ENCODE results near the gene CD8A. TPM values are rescaled to one million over a fixed set of nuclear protein-coding genes. Genes with fewer than 3 reads are reported as not detected.

CD8A gene
- total RNA-seq, 4 donors from 2014 or later: 0.83 to 5.5 (median 1.1) TPM

DNA sequence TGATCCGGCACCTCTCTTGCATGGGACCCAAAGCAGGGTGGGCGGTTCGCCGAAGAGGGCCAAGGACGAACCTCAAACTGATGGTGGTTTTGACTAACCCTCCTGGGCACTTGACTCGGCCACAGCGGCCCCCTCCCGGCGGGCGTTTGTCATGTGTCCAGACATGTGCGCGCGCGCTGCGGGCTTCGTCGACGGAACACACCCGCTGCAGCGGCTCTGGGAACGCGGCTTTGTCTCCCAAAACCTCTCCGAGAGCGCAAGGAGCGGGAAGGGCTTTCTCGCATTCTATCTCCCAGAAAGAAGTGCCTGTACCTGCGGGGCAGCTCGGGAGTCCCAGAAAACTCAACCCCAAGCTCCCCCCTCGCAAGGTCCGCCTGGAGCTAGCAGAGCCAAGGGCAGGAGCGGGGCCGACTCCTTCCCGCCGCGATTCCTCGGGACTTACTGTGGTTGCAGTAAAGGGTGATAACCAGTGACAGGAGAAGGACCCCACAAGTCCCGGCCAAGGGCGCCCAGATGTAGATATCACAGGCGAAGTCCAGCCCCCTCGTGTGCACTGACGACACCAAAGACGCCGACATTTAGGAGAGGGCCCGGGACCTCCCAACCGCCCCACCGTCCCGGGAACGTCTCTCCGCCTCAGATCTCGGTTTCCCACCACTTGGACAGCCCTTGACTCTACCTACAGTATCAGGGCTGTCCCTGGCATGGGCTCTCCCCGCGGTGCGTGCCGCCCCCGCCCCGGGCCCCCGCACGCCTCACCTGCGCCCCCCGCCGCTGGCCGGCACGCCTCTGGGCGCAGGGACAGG, 1.6 kb downstream of the CD8A start:
- H3K4me3 ChIP-seq: peak overlapping the region; percentile 30 to 37 (median 34)
- H3K27me3 ChIP-seq: peaks cover 9 to 61% (median 53%) of the 10 kb centered on the region in 4 donors
- H3K4me1 ChIP-seq: peaks cover 27 to 38% (median 35%) of the 10 kb centered on the region in 4 donors
- H3K36me3 ChIP-seq: no peaks in the 10 kb centered on the region
- WGBS: 14% methylated on average over 49 of the region's 64 CpGs
- peak; percentile 91 for DNase-seq (ENCODE audit: extremely low spot score)
- H3K9me3 ChIP-seq: no peaks in the 10 kb centered on the region
- intact Hi-C loops (cut with DNase I): no loop called here
- TF ChIP-seq, protein P1, sequence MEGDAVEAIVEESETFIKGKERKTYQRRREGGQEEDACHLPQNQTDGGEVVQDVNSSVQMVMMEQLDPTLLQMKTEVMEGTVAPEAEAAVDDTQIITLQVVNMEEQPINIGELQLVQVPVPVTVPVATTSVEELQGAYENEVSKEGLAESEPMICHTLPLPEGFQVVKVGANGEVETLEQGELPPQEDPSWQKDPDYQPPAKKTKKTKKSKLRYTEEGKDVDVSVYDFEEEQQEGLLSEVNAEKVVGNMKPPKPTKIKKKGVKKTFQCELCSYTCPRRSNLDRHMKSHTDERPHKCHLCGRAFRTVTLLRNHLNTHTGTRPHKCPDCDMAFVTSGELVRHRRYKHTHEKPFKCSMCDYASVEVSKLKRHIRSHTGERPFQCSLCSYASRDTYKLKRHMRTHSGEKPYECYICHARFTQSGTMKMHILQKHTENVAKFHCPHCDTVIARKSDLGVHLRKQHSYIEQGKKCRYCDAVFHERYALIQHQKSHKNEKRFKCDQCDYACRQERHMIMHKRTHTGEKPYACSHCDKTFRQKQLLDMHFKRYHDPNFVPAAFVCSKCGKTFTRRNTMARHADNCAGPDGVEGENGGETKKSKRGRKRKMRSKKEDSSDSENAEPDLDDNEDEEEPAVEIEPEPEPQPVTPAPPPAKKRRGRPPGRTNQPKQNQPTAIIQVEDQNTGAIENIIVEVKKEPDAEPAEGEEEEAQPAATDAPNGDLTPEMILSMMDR (IDR thresholded peaks at IDR 0.05): no peak
- TF ChIP-seq POLR2A (IDR thresholded peaks at IDR 0.05; ENCODE audit: low read depth): no peak
- TF ChIP-seq EP300 (IDR thresholded peaks at IDR 0.05): no peak
- no peak for TF ChIP-seq POLR2AphosphoS5 (IDR thresholded peaks at IDR 0.05)
- H3K27ac ChIP-seq (replicated peaks in 1 of 4): no peak overlapping the region

DNA sequence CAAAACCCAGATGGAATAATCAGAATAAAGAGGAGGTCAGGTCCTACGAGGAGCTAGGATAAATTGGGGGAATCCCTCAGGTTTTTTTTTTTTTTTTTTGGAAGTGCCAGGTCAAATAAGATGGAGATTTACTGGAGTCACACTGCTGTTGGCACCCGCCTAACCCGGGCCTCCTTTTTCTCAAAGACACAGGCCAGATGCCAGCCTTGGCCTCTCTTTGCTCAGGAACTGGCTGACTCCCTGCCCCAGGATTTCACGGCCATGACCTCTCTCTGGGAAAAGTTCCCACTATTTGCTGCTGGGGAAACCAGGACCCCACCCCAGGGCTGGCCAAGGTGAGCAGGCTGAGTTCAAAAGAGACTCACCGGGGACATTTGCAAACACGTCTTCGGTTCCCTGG, 2.5 kb downstream of the CD8A start:
- peak; percentile 47 for DNase-seq (ENCODE audit: extremely low spot score)
- WGBS: 70% methylated on average over 7 of the region's 7 CpGs
- intact Hi-C loops (cut with DNase I): no loop called here
- H3K27ac ChIP-seq (replicated peaks in 1 of 4): no peak overlapping the region
- peaks cover 27 to 38% (median 35%) of the 10 kb centered on the region in 4 donors for H3K4me1 ChIP-seq
- TF ChIP-seq EP300 (IDR thresholded peaks at IDR 0.05): no peak
- TF ChIP-seq POLR2AphosphoS5 (IDR thresholded peaks at IDR 0.05): no peak
- no peak for TF ChIP-seq POLR2A (IDR thresholded peaks at IDR 0.05; ENCODE audit: low read depth)
- TF ChIP-seq, protein P1 (IDR thresholded peaks at IDR 0.05): no peak
- H3K4me3 ChIP-seq: no peak overlapping the region
- H3K9me3 ChIP-seq: no peaks in the 10 kb centered on the region
- peaks cover 9 to 52% (median 46%) of the 10 kb centered on the region in 4 donors for H3K27me3 ChIP-seq
- H3K36me3 ChIP-seq: no peaks in the 10 kb centered on the region

DNA sequence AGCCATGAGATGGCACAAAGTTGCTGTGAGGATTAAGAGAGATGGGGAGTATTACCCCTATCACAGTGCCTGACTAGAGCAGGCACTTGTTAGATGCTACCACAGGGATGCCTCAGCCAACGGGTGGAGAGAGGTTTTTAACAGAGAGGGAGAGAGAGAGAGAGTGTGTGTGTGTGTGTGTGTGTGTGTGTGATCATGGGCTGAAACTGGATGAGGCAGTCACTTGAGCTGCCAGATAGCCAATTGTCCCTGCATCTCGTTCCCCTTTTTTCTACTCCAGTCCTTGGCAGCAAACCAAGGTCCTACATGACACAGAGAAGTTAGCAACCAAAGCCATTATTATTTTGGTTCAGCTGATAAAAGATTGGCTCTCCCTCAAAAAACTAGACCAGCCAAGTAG, 3.0 kb downstream of the CD8A start:
- WGBS: 19% methylated on average over 2 of the region's 2 CpGs
- H3K9me3 ChIP-seq: no peaks in the 10 kb centered on the region
- peak; percentile 60 for DNase-seq (ENCODE audit: extremely low spot score)

DNA sequence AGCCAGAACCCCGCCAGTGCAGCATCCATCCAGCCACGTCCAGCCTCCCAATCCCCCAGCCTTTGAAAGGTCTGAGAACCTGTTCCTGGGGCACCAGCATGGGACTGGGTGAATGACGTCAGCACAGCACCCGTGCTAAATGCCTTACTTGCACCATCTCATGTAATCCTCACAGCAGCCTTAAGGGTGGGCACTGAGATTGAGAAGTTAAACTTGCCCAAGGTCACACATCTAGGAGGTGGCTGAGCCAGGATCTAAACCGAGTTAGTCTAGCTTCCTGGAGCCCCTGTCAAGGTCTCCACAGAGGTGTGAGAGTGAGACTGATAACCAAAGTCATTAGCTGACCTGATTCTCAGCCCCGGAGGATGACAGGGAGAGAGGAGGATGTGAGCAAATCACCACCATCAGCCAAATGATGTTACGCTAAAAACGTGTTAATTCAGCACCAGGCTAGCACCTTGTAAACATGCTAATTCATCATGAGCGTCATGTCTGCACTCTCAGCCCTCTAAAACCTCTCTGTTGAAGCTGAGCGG, 4.6 kb downstream of the CD8A start:
- no peaks in the 10 kb centered on the region for H3K9me3 ChIP-seq
- no peak overlapping the region for H3K4me3 ChIP-seq
- no peaks in the 10 kb centered on the region for H3K36me3 ChIP-seq
- peaks cover 9 to 31% (median 28%) of the 10 kb centered on the region in 4 donors for H3K27me3 ChIP-seq
- 62% methylated on average over 10 of the region's 10 CpGs for WGBS
- TF ChIP-seq, protein P1 (IDR thresholded peaks at IDR 0.05): no peak
- TF ChIP-seq POLR2AphosphoS5 (IDR thresholded peaks at IDR 0.05) (no peak), EP300 (IDR thresholded peaks at IDR 0.05) (no peak), POLR2A (IDR thresholded peaks at IDR 0.05; ENCODE audit: low read depth) (no peak)
- intact Hi-C loops (cut with DNase I): no loop called here
- no peak overlapping the region for H3K27ac ChIP-seq (replicated peaks in 1 of 4)
- peaks cover 27 to 32% (median 29%) of the 10 kb centered on the region in 4 donors for H3K4me1 ChIP-seq
- no peak for DNase-seq (ENCODE audit: extremely low spot score)

More for the DNA sequence above, 3.0 kb downstream of the CD8A start:
- no peaks in the 10 kb centered on the region for H3K36me3 ChIP-seq
- peaks cover 9 to 48% (median 43%) of the 10 kb centered on the region in 4 donors for H3K27me3 ChIP-seq
- TF ChIP-seq POLR2AphosphoS5 (IDR thresholded peaks at IDR 0.05) (no peak), POLR2A (IDR thresholded peaks at IDR 0.05; ENCODE audit: low read depth) (no peak), EP300 (IDR thresholded peaks at IDR 0.05) (no peak)
- TF ChIP-seq, protein P1 (IDR thresholded peaks at IDR 0.05): no peak
- intact Hi-C loops (cut with DNase I): no loop called here
- peaks cover 27 to 38% (median 35%) of the 10 kb centered on the region in 4 donors for H3K4me1 ChIP-seq
- no peak overlapping the region for H3K27ac ChIP-seq (replicated peaks in 1 of 4)
- no peak overlapping the region for H3K4me3 ChIP-seq

Data from esophagus muscularis mucosa (tissue), 4 donors.